K562 treated with DMSO at 1 percent for 12 hours (cell line): ENCODE results near the gene IL17B. TPM values are rescaled to one million over a fixed set of nuclear protein-coding genes. Genes with fewer than 3 reads are reported as not detected.

Source experiments
- total RNA-seq: library from RNA; unstranded; fragments of 300-600 nt; gene quantifications from 2 replicates; pipeline ENCODE4 v1.2.3, GENCODE V29; 2022; ENCODE audit not compliant: insufficient read depth

Gene IL17B, protein sequence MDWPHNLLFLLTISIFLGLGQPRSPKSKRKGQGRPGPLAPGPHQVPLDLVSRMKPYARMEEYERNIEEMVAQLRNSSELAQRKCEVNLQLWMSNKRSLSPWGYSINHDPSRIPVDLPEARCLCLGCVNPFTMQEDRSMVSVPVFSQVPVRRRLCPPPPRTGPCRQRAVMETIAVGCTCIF
- 4.6 and 6.2 TPM in 2 replicates for total RNA-seq

GRCh38 chr5:149379177-149379761, at the start of gene IL17B:
Gene IL17B (minus strand): TSS chr5:149379292. CDS start chr5:149379225, 67 bp downstream.

DNA sequence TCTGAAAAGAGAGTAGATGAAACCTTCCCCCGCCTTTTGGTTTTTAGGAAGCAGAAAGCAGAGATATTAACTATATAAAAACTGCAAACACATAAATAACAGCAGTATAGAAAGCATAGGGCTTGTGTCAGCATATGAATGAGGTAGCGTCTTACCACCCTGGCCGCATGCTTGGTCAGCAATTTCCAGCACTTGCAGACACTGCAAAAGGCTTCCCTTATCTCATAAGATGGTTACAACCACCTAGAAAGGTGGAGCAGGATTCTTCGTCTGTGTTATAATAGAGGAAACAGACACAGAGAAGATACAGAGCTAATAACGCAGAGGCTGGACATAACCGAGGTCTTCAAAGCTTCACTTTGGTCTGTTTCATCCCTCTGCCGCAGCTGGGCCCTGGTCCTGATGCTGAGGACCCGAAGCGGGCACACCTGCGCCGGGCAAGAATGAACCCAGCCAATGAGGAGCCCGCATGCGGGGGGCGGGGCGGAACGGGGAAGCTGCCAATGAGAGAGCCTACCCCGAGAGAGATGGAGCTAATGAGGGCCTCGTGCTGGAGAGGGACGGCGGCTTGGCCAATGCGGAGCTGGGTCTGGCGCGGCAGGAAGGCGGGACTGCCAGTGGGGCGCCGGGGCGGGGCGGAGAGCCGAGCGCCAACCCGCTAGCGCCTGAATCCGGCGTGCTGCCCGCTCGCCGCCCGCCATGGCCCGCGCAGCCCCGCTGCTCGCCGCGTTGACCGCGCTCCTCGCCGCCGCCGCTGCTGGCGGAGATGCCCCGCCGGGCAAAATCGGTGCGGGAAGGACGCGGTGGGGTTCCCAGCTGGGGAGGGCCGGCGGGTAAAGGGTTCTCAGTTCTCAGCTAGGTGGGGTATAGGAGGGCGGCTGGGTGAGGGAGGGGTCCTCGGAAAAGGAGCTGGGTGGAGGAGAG, 21.5 kb downstream of the IL17B start, which contains the start of gene PCYOX1L:
PCYOX1L (plus strand) TSS at position 677 of the 924 bp plus-strand sequence; CDS start at position 700, 23 bp downstream.

GRCh38 chr5:149345147-149345891, 33.8 kb downstream of the IL17B start, which contains the start of gene GRPEL2:
Gene GRPEL2 (plus strand): TSS chr5:149345499. CDS start chr5:149345540, 41 bp downstream.

Other genes starting within 250 kb of the IL17B start
- gene ABLIM3, start 237.8 kb downstream of the IL17B start, total RNA-seq = 1.1 TPM in 1 of 2 replicates, not detected in the other
- gene AFAP1L1, start 107.4 kb downstream of the IL17B start, total RNA-seq = not detected in 2 replicates
- gene GRPEL2, start 33.8 kb downstream of the IL17B start, total RNA-seq = 4.9 and 11.4 TPM in 2 replicates
- gene PCYOX1L, start 21.2 kb downstream of the IL17B start, total RNA-seq = 3.7 and 7.5 TPM in 2 replicates
- gene CSNK1A1, start 172.1 kb upstream of the IL17B start, total RNA-seq = 62.9 and 137 TPM in 2 replicates
- gene ARHGEF37, start 202.2 kb upstream of the IL17B start, total RNA-seq = not detected in 2 replicates